ENCODE results near the gene UBE2D4. TPM values are rescaled to one million over a fixed set of nuclear protein-coding genes. Genes with fewer than 3 reads are reported as not detected.

The UBE2D4 gene
- total RNA-seq, 1 experiment from 2014 or later = 6.4 TPM

DNA sequence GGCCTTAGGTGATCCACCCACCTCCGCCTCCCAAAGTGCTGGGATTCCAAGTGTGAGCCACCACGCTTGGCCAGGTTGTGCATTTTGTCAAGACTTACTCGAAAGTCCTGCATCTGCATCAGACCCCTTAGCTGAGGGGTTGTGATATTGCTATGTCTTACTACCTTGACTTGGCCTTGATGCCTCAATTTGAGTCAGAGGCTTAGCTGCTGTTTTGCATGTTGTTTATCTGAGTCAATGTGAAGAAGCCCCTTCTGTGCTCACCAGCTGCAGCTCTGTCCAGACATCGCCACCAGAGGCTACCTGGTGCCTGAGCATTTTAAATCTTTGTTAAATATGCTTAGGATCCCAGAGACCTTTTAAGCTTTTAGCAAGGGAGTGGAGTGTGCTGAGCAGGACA, 18.1 kb downstream of the UBE2D4 start:
- Mint-ChIP-seq H3K27ac (no peak overlapping the region), H3K4me1 (peaks cover 4 to 15% of the 10 kb centered on the region in 2 experiments; a peak in 3 of 4 replicates), H3K36me3 (ENCODE audit: insufficient read depth in 1 of 3, low read depth in 3 of 3) (peaks cover 0 to 5% (median 0%) of the 10 kb centered on the region in 3 experiments; a peak in 1 of 7 replicates), H3K27me3 (ENCODE audit: low read depth) (no peaks in the 10 kb centered on the region; the same call in 1 of the 2 replicates), H3K4me3 (no peak overlapping the region), H3K9me3 (no peaks in the 10 kb centered on the region)
- no peak overlapping the region for H3T11ph ChIP-seq (ENCODE audit: low read length)
- H3K56ac ChIP-seq (ENCODE audit: insufficient read length, low read depth, low read length) = no peak overlapping the region
- no peak overlapping the region for H2BK12ac ChIP-seq (ENCODE audit: insufficient read length, low read depth, low read length)
- H3K27me3 ChIP-seq (ENCODE audit: insufficient read depth, low read length) = no peaks in the 10 kb centered on the region
- no peak overlapping the region for H3K9ac ChIP-seq (ENCODE audit: extremely low read depth, insufficient read length, low read length)
- TF ChIP-seq, protein P1, sequence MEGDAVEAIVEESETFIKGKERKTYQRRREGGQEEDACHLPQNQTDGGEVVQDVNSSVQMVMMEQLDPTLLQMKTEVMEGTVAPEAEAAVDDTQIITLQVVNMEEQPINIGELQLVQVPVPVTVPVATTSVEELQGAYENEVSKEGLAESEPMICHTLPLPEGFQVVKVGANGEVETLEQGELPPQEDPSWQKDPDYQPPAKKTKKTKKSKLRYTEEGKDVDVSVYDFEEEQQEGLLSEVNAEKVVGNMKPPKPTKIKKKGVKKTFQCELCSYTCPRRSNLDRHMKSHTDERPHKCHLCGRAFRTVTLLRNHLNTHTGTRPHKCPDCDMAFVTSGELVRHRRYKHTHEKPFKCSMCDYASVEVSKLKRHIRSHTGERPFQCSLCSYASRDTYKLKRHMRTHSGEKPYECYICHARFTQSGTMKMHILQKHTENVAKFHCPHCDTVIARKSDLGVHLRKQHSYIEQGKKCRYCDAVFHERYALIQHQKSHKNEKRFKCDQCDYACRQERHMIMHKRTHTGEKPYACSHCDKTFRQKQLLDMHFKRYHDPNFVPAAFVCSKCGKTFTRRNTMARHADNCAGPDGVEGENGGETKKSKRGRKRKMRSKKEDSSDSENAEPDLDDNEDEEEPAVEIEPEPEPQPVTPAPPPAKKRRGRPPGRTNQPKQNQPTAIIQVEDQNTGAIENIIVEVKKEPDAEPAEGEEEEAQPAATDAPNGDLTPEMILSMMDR (conservative IDR thresholded peaks at IDR 0.05) = no peak
- H3K27ac ChIP-seq (ENCODE audit: insufficient read length, low read depth, low read length) = no peak overlapping the region
- H4K5ac ChIP-seq (ENCODE audit: insufficient read length, low read depth, low read length) = no peak overlapping the region
- no peak overlapping the region for H2AK5ac ChIP-seq (ENCODE audit: insufficient read length, low read length)
- H3K79me1 ChIP-seq (ENCODE audit: insufficient read depth, low read depth, low read length, poor library complexity, severe bottlenecking) = no peaks in the 10 kb centered on the region
- no peak for DNase-seq
- H2BK120ac ChIP-seq (ENCODE audit: low read depth, low read length, poor library complexity, severe bottlenecking) = no peak overlapping the region
- H3K9me3 ChIP-seq (ENCODE audit: control insufficient read depth, low read depth, low read length) = no peaks in the 10 kb centered on the region
- H3K4ac ChIP-seq (ENCODE audit: low read depth, low read length) = no peak overlapping the region
- no peak overlapping the region for H4K91ac ChIP-seq (ENCODE audit: insufficient read length, low read depth, low read length)
- no peak overlapping the region for H3K18ac ChIP-seq (ENCODE audit: insufficient read length, low read depth, low read length)
- no peak overlapping the region for H2AFZ ChIP-seq (ENCODE audit: low read length)
- no peak overlapping the region for H2BK20ac ChIP-seq (ENCODE audit: low read depth, low read length, poor library complexity, severe bottlenecking)
- no peak overlapping the region for H3K4me2 ChIP-seq (ENCODE audit: insufficient read depth, insufficient read length, low read length)
- no peaks in the 10 kb centered on the region for H4K20me1 ChIP-seq (ENCODE audit: control insufficient read depth, insufficient read depth, insufficient read length)
- no peaks in the 10 kb centered on the region; the same call in 1 of the 2 replicates for H3K79me2 ChIP-seq (ENCODE audit: insufficient read depth, low read length)
- WGBS (ENCODE audit: extremely low coverage, insufficient read length, low lambda C conversion rate) = no CpG with 5 or more reads among the region's 4 CpGs
- no peak overlapping the region for H3K14ac ChIP-seq (ENCODE audit: insufficient read depth, low read length)
- H4K8ac ChIP-seq (replicated peaks; ENCODE audit: insufficient read length, low read depth, low read length) = no peak overlapping the region
- H2BK15ac ChIP-seq (ENCODE audit: low read depth, low read length) = no peak overlapping the region
- no peaks in the 10 kb centered on the region for H3K23me2 ChIP-seq (ENCODE audit: insufficient read length, low read depth, low read length, poor library complexity, severe bottlenecking)
- H3K4me1 ChIP-seq (ENCODE audit: insufficient read depth, low read length) = peaks cover 4% of the 10 kb centered on the region; the same call in 1 of the 2 replicates
- no peak overlapping the region for H3K23ac ChIP-seq (ENCODE audit: insufficient read length, low read depth, low read length)
- H2BK5ac ChIP-seq (ENCODE audit: insufficient read length, low read length) = no peak overlapping the region
